ENCODE measurements around the gene HEATR9. TPM values are rescaled to one million over a fixed set of nuclear protein-coding genes. Genes with fewer than 3 reads are reported as not detected.
A peak's percentile ranks its signal among the peaks of the same experiment; 100 is the strongest.

The HEATR9 gene
- total and polyA plus RNA-seq, 2 of the 13 experiments (the other 11 are each of a cell fraction or from before 2014, with no cell fraction given) = not detected

GRCh38 chr17:35808962-35809854, 59.5 kb downstream of the HEATR9 start, which contains the start of gene TAF15 (continued):
- no peak for TF ChIP-seq ETS1 (CRISPR knock-in tag; IDR thresholded peaks at IDR 0.05)
- TF ChIP-seq NR2C2 (CRISPR knock-in tag; IDR thresholded peaks at IDR 0.05; ENCODE audit: borderline replicate concordance) = 0 out of 2 replicates have a peak, but pooled peaks have one; percentile 15
- TF ChIP-seq SMAD1 (CRISPR knock-in tag; IDR thresholded peaks at IDR 0.05; ENCODE audit: borderline replicate concordance, low read depth) = no peak
- TF ChIP-seq, protein P1, sequence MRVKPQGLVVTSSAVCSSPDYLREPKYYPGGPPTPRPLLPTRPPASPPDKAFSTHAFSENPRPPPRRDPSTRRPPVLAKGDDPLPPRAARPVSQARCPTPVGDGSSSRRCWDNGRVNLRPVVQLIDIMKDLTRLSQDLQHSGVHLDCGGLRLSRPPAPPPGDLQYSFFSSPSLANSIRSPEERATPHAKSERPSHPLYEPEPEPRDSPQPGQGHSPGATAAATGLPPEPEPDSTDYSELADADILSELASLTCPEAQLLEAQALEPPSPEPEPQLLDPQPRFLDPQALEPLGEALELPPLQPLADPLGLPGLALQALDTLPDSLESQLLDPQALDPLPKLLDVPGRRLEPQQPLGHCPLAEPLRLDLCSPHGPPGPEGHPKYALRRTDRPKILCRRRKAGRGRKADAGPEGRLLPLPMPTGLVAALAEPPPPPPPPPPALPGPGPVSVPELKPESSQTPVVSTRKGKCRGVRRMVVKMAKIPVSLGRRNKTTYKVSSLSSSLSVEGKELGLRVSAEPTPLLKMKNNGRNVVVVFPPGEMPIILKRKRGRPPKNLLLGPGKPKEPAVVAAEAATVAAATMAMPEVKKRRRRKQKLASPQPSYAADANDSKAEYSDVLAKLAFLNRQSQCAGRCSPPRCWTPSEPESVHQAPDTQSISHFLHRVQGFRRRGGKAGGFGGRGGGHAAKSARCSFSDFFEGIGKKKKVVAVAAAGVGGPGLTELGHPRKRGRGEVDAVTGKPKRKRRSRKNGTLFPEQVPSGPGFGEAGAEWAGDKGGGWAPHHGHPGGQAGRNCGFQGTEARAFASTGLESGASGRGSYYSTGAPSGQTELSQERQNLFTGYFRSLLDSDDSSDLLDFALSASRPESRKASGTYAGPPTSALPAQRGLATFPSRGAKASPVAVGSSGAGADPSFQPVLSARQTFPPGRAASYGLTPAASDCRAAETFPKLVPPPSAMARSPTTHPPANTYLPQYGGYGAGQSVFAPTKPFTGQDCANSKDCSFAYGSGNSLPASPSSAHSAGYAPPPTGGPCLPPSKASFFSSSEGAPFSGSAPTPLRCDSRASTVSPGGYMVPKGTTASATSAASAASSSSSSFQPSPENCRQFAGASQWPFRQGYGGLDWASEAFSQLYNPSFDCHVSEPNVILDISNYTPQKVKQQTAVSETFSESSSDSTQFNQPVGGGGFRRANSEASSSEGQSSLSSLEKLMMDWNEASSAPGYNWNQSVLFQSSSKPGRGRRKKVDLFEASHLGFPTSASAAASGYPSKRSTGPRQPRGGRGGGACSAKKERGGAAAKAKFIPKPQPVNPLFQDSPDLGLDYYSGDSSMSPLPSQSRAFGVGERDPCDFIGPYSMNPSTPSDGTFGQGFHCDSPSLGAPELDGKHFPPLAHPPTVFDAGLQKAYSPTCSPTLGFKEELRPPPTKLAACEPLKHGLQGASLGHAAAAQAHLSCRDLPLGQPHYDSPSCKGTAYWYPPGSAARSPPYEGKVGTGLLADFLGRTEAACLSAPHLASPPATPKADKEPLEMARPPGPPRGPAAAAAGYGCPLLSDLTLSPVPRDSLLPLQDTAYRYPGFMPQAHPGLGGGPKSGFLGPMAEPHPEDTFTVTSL (CRISPR knock-in tag; IDR thresholded peaks at IDR 0.05; ENCODE audit: borderline replicate concordance) = 0 out of 2 replicates have a peak, but pooled peaks have one; percentile 28
- no peak for TF ChIP-seq PAX8 (CRISPR knock-in tag; IDR thresholded peaks at IDR 0.05; ENCODE audit: borderline replicate concordance)
- TF ChIP-seq ZNF672 (CRISPR knock-in tag; IDR thresholded peaks at IDR 0.05) = 0 out of 2 replicates have a peak, but pooled peaks have one; percentile 71
- TF ChIP-seq THAP8 (CRISPR knock-in tag; IDR thresholded peaks at IDR 0.05; ENCODE audit: borderline replicate concordance) = peak; percentile 81; the same call in 1 of the 2 replicates
- no peak for TF ChIP-seq IRF2 (CRISPR knock-in tag; IDR thresholded peaks at IDR 0.05)
- TF ChIP-seq ATF1 (CRISPR knock-in tag; IDR thresholded peaks at IDR 0.05) = 0 out of 2 replicates have a peak, but pooled peaks have one; percentile 45
- TF ChIP-seq SCMH1 (CRISPR knock-in tag; IDR thresholded peaks at IDR 0.05; ENCODE audit: borderline replicate concordance) = no peak
- TF ChIP-seq, protein P2, sequence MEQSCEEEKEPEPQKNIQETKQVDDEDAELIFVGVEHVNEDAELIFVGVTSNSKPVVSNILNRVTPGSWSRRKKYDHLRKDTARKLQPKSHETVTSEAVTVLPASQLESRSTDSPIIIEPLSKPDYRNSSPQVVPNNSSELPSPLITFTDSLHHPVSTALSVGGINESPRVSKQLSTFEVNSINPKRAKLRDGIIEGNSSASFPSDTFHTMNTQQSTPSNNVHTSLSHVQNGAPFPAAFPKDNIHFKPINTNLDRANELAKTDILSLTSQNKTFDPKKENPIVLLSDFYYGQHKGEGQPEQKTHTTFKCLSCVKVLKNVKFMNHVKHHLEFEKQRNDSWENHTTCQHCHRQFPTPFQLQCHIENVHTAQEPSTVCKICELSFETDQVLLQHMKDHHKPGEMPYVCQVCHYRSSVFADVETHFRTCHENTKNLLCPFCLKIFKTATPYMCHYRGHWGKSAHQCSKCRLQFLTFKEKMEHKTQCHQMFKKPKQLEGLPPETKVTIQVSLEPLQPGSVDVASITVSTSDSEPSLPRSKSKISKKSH (CRISPR knock-in tag; IDR thresholded peaks at IDR 0.05; ENCODE audit: borderline replicate concordance) = no peak
- peak; percentile 92 for TF ChIP-seq AGO2 (optimal IDR thresholded peaks at IDR 0.05; ENCODE audit: low read depth, low read length)
- TF ChIP-seq ZNF552 (CRISPR knock-in tag; IDR thresholded peaks at IDR 0.05; ENCODE audit: borderline replicate concordance) = 0 out of 2 replicates have a peak, but pooled peaks have one; percentile 44
- no peak for TF ChIP-seq EZH2 (conservative IDR thresholded peaks at IDR 0.05; ENCODE audit: low read depth, low read length)
- TF ChIP-seq DNMT3B (CRISPR knock-in tag; conservative IDR thresholded peaks at IDR 0.05) = no peak
- TF ChIP-seq, protein P3, sequence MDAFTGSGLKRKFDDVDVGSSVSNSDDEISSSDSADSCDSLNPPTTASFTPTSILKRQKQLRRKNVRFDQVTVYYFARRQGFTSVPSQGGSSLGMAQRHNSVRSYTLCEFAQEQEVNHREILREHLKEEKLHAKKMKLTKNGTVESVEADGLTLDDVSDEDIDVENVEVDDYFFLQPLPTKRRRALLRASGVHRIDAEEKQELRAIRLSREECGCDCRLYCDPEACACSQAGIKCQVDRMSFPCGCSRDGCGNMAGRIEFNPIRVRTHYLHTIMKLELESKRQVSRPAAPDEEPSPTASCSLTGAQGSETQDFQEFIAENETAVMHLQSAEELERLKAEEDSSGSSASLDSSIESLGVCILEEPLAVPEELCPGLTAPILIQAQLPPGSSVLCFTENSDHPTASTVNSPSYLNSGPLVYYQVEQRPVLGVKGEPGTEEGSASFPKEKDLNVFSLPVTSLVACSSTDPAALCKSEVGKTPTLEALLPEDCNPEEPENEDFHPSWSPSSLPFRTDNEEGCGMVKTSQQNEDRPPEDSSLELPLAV (CRISPR knock-in tag; conservative IDR thresholded peaks at IDR 0.05; ENCODE audit: low read depth) = 0 out of 2 replicates have a peak, but pooled peaks have one; percentile 51
- peak; percentile 56; the same call in 1 of the 2 replicates for TF ChIP-seq HOXA5 (CRISPR knock-in tag; IDR thresholded peaks at IDR 0.05)

Data from HepG2 (cell line).